Panc1 (cell line): ENCODE measurements around the gene DLG4. TPM values are rescaled to one million over a fixed set of nuclear protein-coding genes. Genes with fewer than 3 reads are reported as not detected.

Experiments used
- ATAC-seq: fragments of 200-7000 bp; cut with Tn5 transposase; 2 replicates; pipeline ENCODE4 v1.9.1; 2020; ENCODE audit warnings: mild to moderate bottlenecking, moderate library complexity
- BruUV-seq: library from RNA; stranded (reverse); fragments of 400-500 nt; replicated peaks from 2 replicates; lab custom pipeline; 2021; lab: Mats Ljungman, UMichigan
- CTCF ChIA-PET: fragments of 300-600 bp; sonication (Branson Sonifier 250); formaldehyde crosslinking; loops from one replicate; lab custom pipeline; 2022; ENCODE audit warnings: antibody characterized with exemption; lab: Charles Lee
- POLR2A ChIA-PET: fragments of 300-600 bp; sonication (Branson Sonifier 250); formaldehyde crosslinking; loops from one replicate; lab custom pipeline; 2022; ENCODE audit warnings: antibody characterized with exemption; lab: Charles Lee
- DNase-seq: peaks from one replicate; pipeline ENCODE4 v3.0.0-alpha.2; 2010; ENCODE audit warnings: low read depth, low spot score
- H3K27ac ChIP-seq: 2 replicates; pipeline ENCODE4 v1.5.1; 2011; ENCODE audit warnings: mild to moderate bottlenecking, low read length, inconsistent platforms
- H3K27me3 ChIP-seq: fragments of 200-500 bp; sonication (Bioruptor generic); 2 replicates; pipeline ENCODE4 v1.6.0; 2014; ENCODE audit warnings: low read length, inconsistent platforms; ENCODE audit not compliant: control insufficient read depth, insufficient read depth
- H3K36me3 ChIP-seq: fragments of 200-500 bp; sonication (Bioruptor generic); 2 replicates; pipeline ENCODE4 v1.5.1; 2014; ENCODE audit warnings: inconsistent platforms, mild to moderate bottlenecking, low read length, moderate library complexity; ENCODE audit not compliant: control insufficient read depth, insufficient read depth
- H3K4me1 ChIP-seq: 2 replicates; pipeline ENCODE4 v1.5.1; 2011; ENCODE audit warnings: inconsistent platforms, mild to moderate bottlenecking, low read length, moderate library complexity; ENCODE audit not compliant: control insufficient read depth, insufficient read depth
- H3K4me3 ChIP-seq, 2 experiments: 2 replicates each; pipeline ENCODE4 v1.5.1; 2011 to 2012; ENCODE audit warnings: low read depth in 2 of 2, low read length in 2 of 2, mild to moderate bottlenecking in 2 of 2, inconsistent platforms in 1 of 2, moderate library complexity in 1 of 2
- H3K9me3 ChIP-seq: fragments of 200-500 bp; sonication (Bioruptor generic); 2 replicates; pipeline ENCODE4 v1.5.1; 2014; ENCODE audit warnings: low read depth, mild to moderate bottlenecking, inconsistent platforms, low read length, moderate library complexity; ENCODE audit not compliant: control insufficient read depth, insufficient read depth
- POLR2AphosphoS5 ChIP-seq: IDR thresholded peaks from 2 replicates; pipeline ENCODE4 v1.6.1; 2012; ENCODE audit warnings: mild to moderate bottlenecking, low read depth, low read length, moderate library complexity
- SIN3A ChIP-seq: IDR thresholded peaks from 2 replicates; pipeline ENCODE4 v1.6.1; 2012; ENCODE audit warnings: low read depth, mild to moderate bottlenecking, low read length, moderate library complexity, borderline replicate concordance; ENCODE audit not compliant: insufficient read depth
- TCF7L2 ChIP-seq: IDR thresholded peaks from 2 replicates; pipeline ENCODE4 v1.6.1; 2011; ENCODE audit warnings: mild to moderate bottlenecking, low read depth, low read length, inconsistent platforms
- in situ Hi-C: cut with HindIII; loops from 2 replicates; pipeline ENCODE4 v1.10.0; 2016; ENCODE audit warnings: low sequenced_read_pairs, low pct_unique_long_range_greater_than_20kb
- intact Hi-C: fragments of 100-400 bp; cut with micrococcal nuclease; formaldehyde crosslinking; loops from one replicate; pipeline ENCODE4 v1.10.0; 2022; ENCODE audit not compliant: unreplicated experiment
- total RNA-seq: library from RNA; stranded (reverse); gene quantifications from one replicate; pipeline ENCODE4 v1.2.1, GENCODE V29; 2021; ENCODE audit not compliant: unreplicated experiment
- TF ChIP-seq, protein P1 (sequence below), 2 experiments: IDR thresholded peaks; 2 replicates each; pipeline ENCODE4 v1.6.1; 2011 to 2012; ENCODE audit warnings: low read depth in 2 of 2, control low read depth in 1 of 2, low read length in 1 of 2, mild to moderate bottlenecking in 1 of 2, moderate library complexity in 1 of 2; ENCODE audit not compliant: insufficient read depth in 1 of 2
- TF ChIP-seq, protein P2 (sequence below): fragments of 450-650 bp; IDR thresholded peaks from 2 replicates; pipeline ENCODE4 v1.5.1; 2017; ENCODE audit warnings: mild to moderate bottlenecking

Gene DLG4
- total RNA-seq, 1 experiment from 2014 or later, result 32.4 TPM

DNA sequence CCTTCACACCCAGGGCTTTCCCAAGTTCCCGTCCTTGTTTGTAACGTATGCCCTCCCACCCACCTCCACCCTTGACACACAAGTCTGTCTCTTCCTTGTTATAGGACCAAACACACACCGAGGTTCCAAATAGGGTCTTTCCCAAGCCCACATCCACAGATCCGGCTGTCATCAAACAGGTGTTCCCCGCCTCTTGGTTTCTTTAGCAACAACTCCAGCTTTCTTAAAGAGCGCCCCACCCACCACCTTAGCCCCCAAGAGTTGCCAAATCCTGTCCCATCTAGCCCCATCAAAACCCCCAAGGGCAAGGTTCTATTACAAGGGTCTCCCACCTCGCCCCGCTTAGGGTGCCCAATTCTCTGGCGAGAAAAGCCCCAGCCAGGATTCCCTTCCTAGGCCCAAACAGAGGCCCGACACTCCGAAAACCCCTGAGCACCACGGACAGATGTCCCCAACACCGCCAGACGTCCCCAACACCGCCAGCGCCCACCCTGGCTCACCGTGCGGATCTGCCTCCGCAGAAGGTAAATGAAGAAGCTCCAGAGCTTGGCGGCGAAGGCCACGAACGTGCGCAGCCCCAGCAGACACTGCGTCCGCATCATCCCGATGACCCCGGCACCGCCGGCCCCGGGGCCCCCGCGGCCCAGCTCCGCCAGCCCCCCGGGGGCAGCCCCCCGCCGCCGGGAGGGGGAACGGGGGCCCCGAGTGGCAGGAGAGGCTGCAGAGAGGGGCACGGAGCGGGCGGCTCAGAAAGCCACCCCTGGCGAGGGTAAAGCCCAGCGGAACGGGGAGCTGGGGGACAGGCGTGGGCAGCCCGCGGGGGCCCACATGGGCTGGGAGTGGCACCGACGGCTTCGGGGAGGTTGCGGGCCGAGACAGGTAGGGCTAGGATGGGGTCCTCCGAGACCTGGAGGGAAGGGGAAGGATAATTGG is 31.3 kb upstream of the DLG4 start:
- ChIA-PET CTCF (no interaction called here), POLR2A (no interaction called here)
- intact Hi-C loops, result no loop called here
- H3K27ac ChIP-seq, result peak overlapping the region; percentile 92
- H3K4me3 ChIP-seq, result peak overlapping the region; percentile 72 to 80
- in situ Hi-C loops, result no loop called here
- no TSS peak for BruUV-seq
- H3K9me3 ChIP-seq, result no peaks in the 10 kb centered on the region
- no peak for TF ChIP-seq POLR2AphosphoS5
- TF ChIP-seq, protein P1, sequence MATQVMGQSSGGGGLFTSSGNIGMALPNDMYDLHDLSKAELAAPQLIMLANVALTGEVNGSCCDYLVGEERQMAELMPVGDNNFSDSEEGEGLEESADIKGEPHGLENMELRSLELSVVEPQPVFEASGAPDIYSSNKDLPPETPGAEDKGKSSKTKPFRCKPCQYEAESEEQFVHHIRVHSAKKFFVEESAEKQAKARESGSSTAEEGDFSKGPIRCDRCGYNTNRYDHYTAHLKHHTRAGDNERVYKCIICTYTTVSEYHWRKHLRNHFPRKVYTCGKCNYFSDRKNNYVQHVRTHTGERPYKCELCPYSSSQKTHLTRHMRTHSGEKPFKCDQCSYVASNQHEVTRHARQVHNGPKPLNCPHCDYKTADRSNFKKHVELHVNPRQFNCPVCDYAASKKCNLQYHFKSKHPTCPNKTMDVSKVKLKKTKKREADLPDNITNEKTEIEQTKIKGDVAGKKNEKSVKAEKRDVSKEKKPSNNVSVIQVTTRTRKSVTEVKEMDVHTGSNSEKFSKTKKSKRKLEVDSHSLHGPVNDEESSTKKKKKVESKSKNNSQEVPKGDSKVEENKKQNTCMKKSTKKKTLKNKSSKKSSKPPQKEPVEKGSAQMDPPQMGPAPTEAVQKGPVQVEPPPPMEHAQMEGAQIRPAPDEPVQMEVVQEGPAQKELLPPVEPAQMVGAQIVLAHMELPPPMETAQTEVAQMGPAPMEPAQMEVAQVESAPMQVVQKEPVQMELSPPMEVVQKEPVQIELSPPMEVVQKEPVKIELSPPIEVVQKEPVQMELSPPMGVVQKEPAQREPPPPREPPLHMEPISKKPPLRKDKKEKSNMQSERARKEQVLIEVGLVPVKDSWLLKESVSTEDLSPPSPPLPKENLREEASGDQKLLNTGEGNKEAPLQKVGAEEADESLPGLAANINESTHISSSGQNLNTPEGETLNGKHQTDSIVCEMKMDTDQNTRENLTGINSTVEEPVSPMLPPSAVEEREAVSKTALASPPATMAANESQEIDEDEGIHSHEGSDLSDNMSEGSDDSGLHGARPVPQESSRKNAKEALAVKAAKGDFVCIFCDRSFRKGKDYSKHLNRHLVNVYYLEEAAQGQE (IDR thresholded peaks at IDR 0.05; ENCODE audit: insufficient read depth in 1 of 2, low read depth in 2 of 2, low read length in 1 of 2), result no peak
- no peak for TF ChIP-seq SIN3A
- no peak for TF ChIP-seq TCF7L2
- TF ChIP-seq, protein P2, sequence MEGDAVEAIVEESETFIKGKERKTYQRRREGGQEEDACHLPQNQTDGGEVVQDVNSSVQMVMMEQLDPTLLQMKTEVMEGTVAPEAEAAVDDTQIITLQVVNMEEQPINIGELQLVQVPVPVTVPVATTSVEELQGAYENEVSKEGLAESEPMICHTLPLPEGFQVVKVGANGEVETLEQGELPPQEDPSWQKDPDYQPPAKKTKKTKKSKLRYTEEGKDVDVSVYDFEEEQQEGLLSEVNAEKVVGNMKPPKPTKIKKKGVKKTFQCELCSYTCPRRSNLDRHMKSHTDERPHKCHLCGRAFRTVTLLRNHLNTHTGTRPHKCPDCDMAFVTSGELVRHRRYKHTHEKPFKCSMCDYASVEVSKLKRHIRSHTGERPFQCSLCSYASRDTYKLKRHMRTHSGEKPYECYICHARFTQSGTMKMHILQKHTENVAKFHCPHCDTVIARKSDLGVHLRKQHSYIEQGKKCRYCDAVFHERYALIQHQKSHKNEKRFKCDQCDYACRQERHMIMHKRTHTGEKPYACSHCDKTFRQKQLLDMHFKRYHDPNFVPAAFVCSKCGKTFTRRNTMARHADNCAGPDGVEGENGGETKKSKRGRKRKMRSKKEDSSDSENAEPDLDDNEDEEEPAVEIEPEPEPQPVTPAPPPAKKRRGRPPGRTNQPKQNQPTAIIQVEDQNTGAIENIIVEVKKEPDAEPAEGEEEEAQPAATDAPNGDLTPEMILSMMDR, result no peak
- DNase-seq, result no peak
- peaks cover 9% of the 10 kb centered on the region for H3K36me3 ChIP-seq
- peak; percentile 5 for ATAC-seq
- H3K4me1 ChIP-seq, result peaks cover 16% of the 10 kb centered on the region
- no peaks in the 10 kb centered on the region for H3K27me3 ChIP-seq

- no peak for ATAC-seq
- no peaks in the 10 kb centered on the region for H3K27me3 ChIP-seq
- peaks cover 8% of the 10 kb centered on the region for H3K36me3 ChIP-seq
- peaks cover 16% of the 10 kb centered on the region for H3K4me1 ChIP-seq
- ChIA-PET POLR2A (interaction anchor here (0.5 kb wide), 1 partner anchor 17 kb away, joined by 6 read pairs; no protein-coding TSS in a partner anchor), CTCF (no interaction called here)
- no TSS peak for BruUV-seq
- intact Hi-C loops (no loop called here), in situ Hi-C loops (no loop called here)
- H3K27ac ChIP-seq, result peak overlapping the region; percentile 92
- TF ChIP-seq, protein P1 (IDR thresholded peaks at IDR 0.05; ENCODE audit: insufficient read depth in 1 of 2, low read depth in 2 of 2, low read length in 1 of 2), result no peak
- TF ChIP-seq SIN3A, result no peak
- TF ChIP-seq POLR2AphosphoS5, result no peak
- no peak for TF ChIP-seq TCF7L2
- TF ChIP-seq, protein P2, result no peak
- DNase-seq, result no peak
- no peaks in the 10 kb centered on the region for H3K9me3 ChIP-seq
- H3K4me3 ChIP-seq, result peak overlapping the region; percentile 72 to 80
Measured at GRCh38 chr17:7249830-7250229, 30.2 kb upstream of the DLG4 start.
